ENCODE data around the gene PGS1.

The PGS1 gene

GRCh38 chr17:78376161-78376560 lies 2.3 kb upstream of the PGS1 start:
- no peak for ATAC-seq (ENCODE audit: insufficient read depth, low read depth)

GRCh38 chr17:78377858-78378224 lies 608 bp upstream of the PGS1 start:
- H3K27ac ChIP-seq (ENCODE audit: low read length), result peak overlapping the region; percentile 64
- peak overlapping the region; percentile 99 for H2AFZ ChIP-seq (ENCODE audit: low read depth, low read length)
- DNase-seq (no peak), ATAC-seq (ENCODE audit: insufficient read depth, low read depth) (no peak)
- peaks cover 22% of the 10 kb centered on the region for H4K20me1 ChIP-seq (ENCODE audit: insufficient read depth, low read length)
- H3K4me3 ChIP-seq (ENCODE audit: low read depth in 1 of 2, low read length in 2 of 2), result peak overlapping the region in 1 of 2 experiments; percentile 89; a peak in 2 of 4 replicates
- no peaks in the 10 kb centered on the region for H3K27me3 ChIP-seq (ENCODE audit: insufficient read depth, low read length, poor library complexity)
- peak overlapping the region; percentile 69 for H3K9ac ChIP-seq (ENCODE audit: low read depth, low read length)
- peak overlapping the region; percentile 95 for H3K4me2 ChIP-seq (ENCODE audit: insufficient read depth, low read length)
- peaks cover 16% of the 10 kb centered on the region for H3K36me3 ChIP-seq (ENCODE audit: insufficient read depth, low read length)
- H3K9me3 ChIP-seq (ENCODE audit: insufficient read depth, low read length, severe bottlenecking), result no peaks in the 10 kb centered on the region
- H3K4me1 ChIP-seq (ENCODE audit: insufficient read depth, low read length), result peaks cover 39% of the 10 kb centered on the region
- peaks cover 42% of the 10 kb centered on the region for H3K79me2 ChIP-seq (ENCODE audit: insufficient read depth, low read length)
- TF ChIP-seq EZH2 (IDR thresholded peaks at IDR 0.05; ENCODE audit: borderline replicate concordance, low read depth, low read length, severe bottlenecking) (no peak), CTCF (IDR thresholded peaks at IDR 0.05; ENCODE audit: borderline replicate concordance, extremely low read depth, low read length, poor library complexity, severe bottlenecking) (no peak)

More at GRCh38 chr17:78376161-78376560, 2.3 kb upstream of the PGS1 start:
- no peak for DNase-seq
- Histone ChIP-seq H2AFZ (ENCODE audit: low read depth, low read length) (no peak overlapping the region), H3K4me2 (ENCODE audit: insufficient read depth, low read length) (no peak overlapping the region), H3K79me2 (ENCODE audit: insufficient read depth, low read length) (peaks cover 27% of the 10 kb centered on the region), H3K9me3 (ENCODE audit: insufficient read depth, low read length, severe bottlenecking) (no peaks in the 10 kb centered on the region), H3K4me1 (ENCODE audit: insufficient read depth, low read length) (peaks cover 28% of the 10 kb centered on the region), H3K9ac (ENCODE audit: low read depth, low read length) (no peak overlapping the region), H3K27ac (ENCODE audit: low read length) (no peak overlapping the region), H3K36me3 (ENCODE audit: insufficient read depth, low read length) (peaks cover 9% of the 10 kb centered on the region; the same call in 1 of the 2 replicates), H4K20me1 (ENCODE audit: insufficient read depth, low read length) (peaks cover 8% of the 10 kb centered on the region), H3K4me3 (ENCODE audit: low read depth in 1 of 2, low read length in 2 of 2) (no peak overlapping the region), H3K27me3 (ENCODE audit: insufficient read depth, low read length, poor library complexity) (no peaks in the 10 kb centered on the region)
- TF ChIP-seq CTCF (IDR thresholded peaks at IDR 0.05; ENCODE audit: borderline replicate concordance, extremely low read depth, low read length, poor library complexity, severe bottlenecking) (no peak), EZH2 (IDR thresholded peaks at IDR 0.05; ENCODE audit: borderline replicate concordance, low read depth, low read length, severe bottlenecking) (no peak)

GRCh38 chr17:78379131-78379491 lies 662 bp downstream of the PGS1 start:
- ATAC-seq (ENCODE audit: insufficient read depth, low read depth), result peak; percentile 37; the same call in 2 of the 3 replicates
- H3K36me3 ChIP-seq (ENCODE audit: insufficient read depth, low read length), result peaks cover 18% of the 10 kb centered on the region
- no peak for DNase-seq
- peaks cover 33% of the 10 kb centered on the region for H4K20me1 ChIP-seq (ENCODE audit: insufficient read depth, low read length)
- no peaks in the 10 kb centered on the region for H3K27me3 ChIP-seq (ENCODE audit: insufficient read depth, low read length, poor library complexity)
- H3K79me2 ChIP-seq (ENCODE audit: insufficient read depth, low read length), result peaks cover 55% of the 10 kb centered on the region
- no peak for TF ChIP-seq EZH2 (IDR thresholded peaks at IDR 0.05; ENCODE audit: borderline replicate concordance, low read depth, low read length, severe bottlenecking)
- no peak for TF ChIP-seq CTCF (IDR thresholded peaks at IDR 0.05; ENCODE audit: borderline replicate concordance, extremely low read depth, low read length, poor library complexity, severe bottlenecking)
- H2AFZ ChIP-seq (ENCODE audit: low read depth, low read length), result peak overlapping the region; percentile 99
- no peaks in the 10 kb centered on the region for H3K9me3 ChIP-seq (ENCODE audit: insufficient read depth, low read length, severe bottlenecking)
- peak overlapping the region; percentile 95 for H3K4me2 ChIP-seq (ENCODE audit: insufficient read depth, low read length)
- peak overlapping the region; percentile 60 to 89 for H3K4me3 ChIP-seq (ENCODE audit: low read depth in 1 of 2, low read length in 2 of 2)
- H3K9ac ChIP-seq (ENCODE audit: low read depth, low read length), result peak overlapping the region; percentile 69
- H3K4me1 ChIP-seq (ENCODE audit: insufficient read depth, low read length), result peaks cover 44% of the 10 kb centered on the region
- peak overlapping the region; percentile 70 for H3K27ac ChIP-seq (ENCODE audit: low read length)

- Histone ChIP-seq H3K9ac (ENCODE audit: low read depth, low read length) (peak overlapping the region; percentile 69; the same call in 1 of the 2 replicates), H4K20me1 (ENCODE audit: insufficient read depth, low read length) (peaks cover 42% of the 10 kb centered on the region), H2AFZ (ENCODE audit: low read depth, low read length) (no peak overlapping the region), H3K9me3 (ENCODE audit: insufficient read depth, low read length, severe bottlenecking) (no peaks in the 10 kb centered on the region), H3K36me3 (ENCODE audit: insufficient read depth, low read length) (peaks cover 24% of the 10 kb centered on the region), H3K27ac (ENCODE audit: low read length) (no peak overlapping the region), H3K4me2 (ENCODE audit: insufficient read depth, low read length) (peak overlapping the region; percentile 95), H3K27me3 (ENCODE audit: insufficient read depth, low read length, poor library complexity) (no peaks in the 10 kb centered on the region), H3K4me1 (ENCODE audit: insufficient read depth, low read length) (peaks cover 45% of the 10 kb centered on the region), H3K4me3 (ENCODE audit: low read depth in 1 of 2, low read length in 2 of 2) (no peak overlapping the region), H3K79me2 (ENCODE audit: insufficient read depth, low read length) (peaks cover 67% of the 10 kb centered on the region)
- TF ChIP-seq CTCF (IDR thresholded peaks at IDR 0.05; ENCODE audit: borderline replicate concordance, extremely low read depth, low read length, poor library complexity, severe bottlenecking) (no peak), EZH2 (IDR thresholded peaks at IDR 0.05; ENCODE audit: borderline replicate concordance, low read depth, low read length, severe bottlenecking) (no peak)
- ATAC-seq (ENCODE audit: insufficient read depth, low read depth) (no peak), DNase-seq (no peak)
Observed at GRCh38 chr17:78380370-78380769, 1.9 kb downstream of the PGS1 start.

All from DND-41 (cell line).